Astrocyte (in vitro differentiated cells and primary cell): Measurements from ENCODE around the gene LYPD6. TPM values are rescaled to one million over a fixed set of nuclear protein-coding genes. Genes with fewer than 3 reads are reported as not detected.

Experiments
- DNase-seq: peaks from one replicate; pipeline ENCODE4 v3.0.0-alpha.2; 2010; ENCODE audit warnings: low read depth
- FAIRE-seq: peaks from 2 replicates; lab custom pipeline; 2011; peaks lifted over from hg19 to GRCh38; lab: Jason Lieb, UNC
- H2AFZ ChIP-seq: 2 replicates; pipeline ENCODE4 v1.6.0; 2012; ENCODE audit warnings: low read depth, low read length, inconsistent platforms
- H3K27ac ChIP-seq: 2 replicates; pipeline ENCODE4 v1.5.1; 2011; ENCODE audit warnings: low read depth, low read length, inconsistent platforms
- H3K27me3 ChIP-seq: 2 replicates; pipeline ENCODE4 v1.6.0; 2011; ENCODE audit warnings: low read length, inconsistent platforms; ENCODE audit not compliant: insufficient read depth
- H3K36me3 ChIP-seq: 2 replicates; pipeline ENCODE4 v1.5.1; 2011; ENCODE audit warnings: low read length, inconsistent platforms; ENCODE audit not compliant: insufficient read depth
- H3K4me1 ChIP-seq: 2 replicates; pipeline ENCODE4 v1.5.1; 2011; ENCODE audit warnings: low read length, inconsistent platforms; ENCODE audit not compliant: insufficient read depth
- H3K4me2 ChIP-seq: 2 replicates; pipeline ENCODE4 v1.6.0; 2012; ENCODE audit warnings: low read length, inconsistent platforms
- H3K4me3 ChIP-seq: 2 replicates; pipeline ENCODE4 v1.5.1; 2011; ENCODE audit warnings: low read depth, mild to moderate bottlenecking, low read length, inconsistent platforms; ENCODE audit not compliant: insufficient read depth
- H3K79me2 ChIP-seq: 2 replicates; pipeline ENCODE4 v1.6.0; 2012; ENCODE audit warnings: mild to moderate bottlenecking, low read length, inconsistent platforms; ENCODE audit not compliant: insufficient read depth
- H3K9ac ChIP-seq: 2 replicates; pipeline ENCODE4 v1.6.0; 2012; ENCODE audit warnings: mild to moderate bottlenecking, low read length, inconsistent platforms
- H3K9me3 ChIP-seq: 2 replicates; pipeline ENCODE4 v1.5.1; 2012; ENCODE audit warnings: low read depth, mild to moderate bottlenecking, low read length, inconsistent platforms; ENCODE audit not compliant: insufficient read depth
- H4K20me1 ChIP-seq: 2 replicates; pipeline ENCODE4 v1.6.0; 2012; ENCODE audit warnings: low read length, inconsistent platforms; ENCODE audit not compliant: insufficient read depth
- H3K27ac Mint-ChIP-seq: one replicate; pipeline ENCODE4 v1.8.0; 2021; ENCODE audit warnings: mild to moderate bottlenecking, mixed read lengths; ENCODE audit not compliant: unreplicated experiment
- H3K27me3 Mint-ChIP-seq: one replicate; pipeline ENCODE4 v1.8.0; 2021; ENCODE audit warnings: low read depth, mixed read lengths; ENCODE audit not compliant: unreplicated experiment
- H3K36me3 Mint-ChIP-seq: one replicate; pipeline ENCODE4 v1.8.0; 2021; ENCODE audit warnings: low read depth, mixed read lengths; ENCODE audit not compliant: unreplicated experiment
- H3K4me1 Mint-ChIP-seq: one replicate; pipeline ENCODE4 v1.8.0; 2021; ENCODE audit warnings: low read depth, mixed read lengths; ENCODE audit not compliant: unreplicated experiment
- H3K4me3 Mint-ChIP-seq: one replicate; pipeline ENCODE4 v1.8.0; 2021; ENCODE audit warnings: mild to moderate bottlenecking, moderate library complexity, mixed read lengths; ENCODE audit not compliant: unreplicated experiment
- H3K9me3 Mint-ChIP-seq: one replicate; pipeline ENCODE4 v1.8.0; 2021; ENCODE audit warnings: mild to moderate bottlenecking, mixed read lengths; ENCODE audit not compliant: unreplicated experiment
- EZH2 ChIP-seq: IDR thresholded peaks from 2 replicates; pipeline ENCODE4 v1.6.1; 2012; ENCODE audit warnings: mild to moderate bottlenecking, low read length, inconsistent platforms; ENCODE audit not compliant: insufficient read depth
- total RNA-seq: library from RNA; stranded (reverse); gene quantifications from 2 replicates; pipeline ENCODE4 v1.2.1, GENCODE V29; 2021
- TF ChIP-seq, protein P1 (sequence below): IDR thresholded peaks from 2 replicates; pipeline ENCODE4 v1.5.1; 2011; ENCODE audit warnings: low read depth, mild to moderate bottlenecking, inconsistent platforms, low read length, moderate library complexity; ENCODE audit not compliant: insufficient read depth

The LYPD6 gene
- total RNA-seq, 1 donor from 2014 or later, result 1.4 TPM

DNA sequence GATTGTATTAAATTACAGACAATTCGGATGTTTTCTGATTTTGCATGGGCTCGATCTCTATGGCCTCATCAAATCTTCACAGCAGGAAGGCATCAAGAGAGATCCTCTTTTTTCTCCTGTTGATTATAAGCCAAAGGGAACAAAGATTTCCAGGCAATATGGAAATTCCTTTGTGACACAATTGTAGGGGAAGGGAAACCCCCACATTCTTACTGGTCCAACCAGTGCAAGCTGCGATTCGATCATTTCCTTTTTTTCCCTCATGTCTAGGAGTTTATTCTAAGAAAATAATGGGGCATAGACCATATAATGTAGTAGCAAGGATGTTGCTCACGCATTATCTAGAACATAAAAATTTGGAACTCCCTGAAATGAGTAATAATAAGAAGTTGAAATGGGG lies 87.7 kb downstream of the LYPD6 start:
- Mint-ChIP-seq H3K9me3 (no peaks in the 10 kb centered on the region), H3K4me3 (no peak overlapping the region), H3K36me3 (no peaks in the 10 kb centered on the region), H3K4me1 (peaks cover 9% of the 10 kb centered on the region), H3K27me3 (no peaks in the 10 kb centered on the region), H3K27ac (no peak overlapping the region)
- no peak overlapping the region for H3K9ac ChIP-seq
- H3K4me2 ChIP-seq, result no peak overlapping the region
- no peaks in the 10 kb centered on the region for H3K36me3 ChIP-seq
- H3K4me1 ChIP-seq, result peaks cover 6% of the 10 kb centered on the region
- H3K9me3 ChIP-seq, result no peaks in the 10 kb centered on the region
- no peaks in the 10 kb centered on the region for H3K27me3 ChIP-seq
- H4K20me1 ChIP-seq, result no peaks in the 10 kb centered on the region
- DNase-seq (no peak), FAIRE-seq (no peak)
- H2AFZ ChIP-seq, result no peak overlapping the region
- no peak overlapping the region for H3K4me3 ChIP-seq
- no peaks in the 10 kb centered on the region for H3K79me2 ChIP-seq
- TF ChIP-seq, protein P1, sequence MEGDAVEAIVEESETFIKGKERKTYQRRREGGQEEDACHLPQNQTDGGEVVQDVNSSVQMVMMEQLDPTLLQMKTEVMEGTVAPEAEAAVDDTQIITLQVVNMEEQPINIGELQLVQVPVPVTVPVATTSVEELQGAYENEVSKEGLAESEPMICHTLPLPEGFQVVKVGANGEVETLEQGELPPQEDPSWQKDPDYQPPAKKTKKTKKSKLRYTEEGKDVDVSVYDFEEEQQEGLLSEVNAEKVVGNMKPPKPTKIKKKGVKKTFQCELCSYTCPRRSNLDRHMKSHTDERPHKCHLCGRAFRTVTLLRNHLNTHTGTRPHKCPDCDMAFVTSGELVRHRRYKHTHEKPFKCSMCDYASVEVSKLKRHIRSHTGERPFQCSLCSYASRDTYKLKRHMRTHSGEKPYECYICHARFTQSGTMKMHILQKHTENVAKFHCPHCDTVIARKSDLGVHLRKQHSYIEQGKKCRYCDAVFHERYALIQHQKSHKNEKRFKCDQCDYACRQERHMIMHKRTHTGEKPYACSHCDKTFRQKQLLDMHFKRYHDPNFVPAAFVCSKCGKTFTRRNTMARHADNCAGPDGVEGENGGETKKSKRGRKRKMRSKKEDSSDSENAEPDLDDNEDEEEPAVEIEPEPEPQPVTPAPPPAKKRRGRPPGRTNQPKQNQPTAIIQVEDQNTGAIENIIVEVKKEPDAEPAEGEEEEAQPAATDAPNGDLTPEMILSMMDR, result no peak
- no peak for TF ChIP-seq EZH2
- no peak overlapping the region for H3K27ac ChIP-seq

DNA sequence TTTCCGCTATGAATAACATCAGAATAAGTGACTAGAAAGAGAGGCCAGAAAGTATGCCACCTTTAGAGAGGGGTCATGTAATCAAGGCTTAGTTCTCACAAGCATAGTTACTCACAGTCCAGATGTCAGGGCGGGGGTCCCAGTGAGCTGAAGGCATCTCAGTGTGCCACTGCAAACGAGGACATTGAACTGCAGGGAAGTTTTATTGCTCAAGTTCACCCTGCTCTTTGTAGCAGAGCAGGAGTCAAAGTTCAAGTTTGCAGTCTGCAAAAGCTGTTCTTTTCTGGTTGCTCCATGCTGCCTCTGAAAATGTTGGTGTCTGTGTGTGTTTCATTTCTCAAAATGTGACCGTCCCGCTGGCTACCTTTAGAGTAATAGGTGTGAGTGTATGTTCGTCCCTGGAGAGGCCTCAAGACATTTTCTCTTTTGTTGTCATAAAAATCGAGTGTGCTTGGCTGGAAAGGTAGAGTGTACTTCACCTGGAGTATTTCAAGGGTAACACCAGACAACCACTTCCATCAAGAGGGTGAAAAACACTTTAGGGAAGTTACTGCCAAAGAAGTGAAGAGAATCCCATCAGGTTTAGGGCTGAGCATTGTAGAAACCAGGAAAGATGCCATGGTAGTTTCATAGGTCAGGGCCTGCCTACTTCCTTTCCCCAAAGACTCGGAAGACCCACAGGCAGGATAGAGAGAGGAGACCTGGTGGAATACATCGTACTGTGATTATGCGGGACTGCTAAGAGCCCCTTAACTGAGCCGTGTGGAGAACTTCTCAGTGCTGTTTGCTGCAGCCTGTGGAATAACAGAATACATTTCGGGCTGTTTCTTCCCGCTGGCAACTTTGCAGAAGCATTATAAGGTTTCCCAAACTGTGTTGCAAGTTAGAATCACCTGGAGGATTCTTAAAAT lies 89.9 kb downstream of the LYPD6 start:
- no peak overlapping the region for H2AFZ ChIP-seq
- no peak overlapping the region for H3K9ac ChIP-seq
- H3K27me3 ChIP-seq, result no peaks in the 10 kb centered on the region
- Mint-ChIP-seq H3K27me3 (no peaks in the 10 kb centered on the region), H3K4me3 (no peak overlapping the region), H3K9me3 (no peaks in the 10 kb centered on the region), H3K27ac (no peak overlapping the region), H3K36me3 (no peaks in the 10 kb centered on the region), H3K4me1 (peaks cover 9% of the 10 kb centered on the region)
- no peak overlapping the region for H3K4me3 ChIP-seq
- H3K9me3 ChIP-seq, result no peaks in the 10 kb centered on the region
- H3K79me2 ChIP-seq, result no peaks in the 10 kb centered on the region
- TF ChIP-seq, protein P1, result no peak
- no peak for TF ChIP-seq EZH2
- H4K20me1 ChIP-seq, result no peaks in the 10 kb centered on the region
- no peak for DNase-seq
- no peak overlapping the region for H3K27ac ChIP-seq
- no peak for FAIRE-seq
- peaks cover 6% of the 10 kb centered on the region for H3K4me1 ChIP-seq
- no peaks in the 10 kb centered on the region for H3K36me3 ChIP-seq
- no peak overlapping the region for H3K4me2 ChIP-seq

GRCh38 chr2:149421791-149422190 lies 91.4 kb downstream of the LYPD6 start:
- Histone ChIP-seq H3K79me2 (no peaks in the 10 kb centered on the region), H4K20me1 (no peaks in the 10 kb centered on the region), H3K4me3 (no peak overlapping the region), H2AFZ (no peak overlapping the region), H3K4me2 (peak overlapping the region; percentile 49), H3K9ac (no peak overlapping the region), H3K27me3 (no peaks in the 10 kb centered on the region), H3K27ac (no peak overlapping the region), H3K4me1 (peaks cover 6% of the 10 kb centered on the region), H3K36me3 (no peaks in the 10 kb centered on the region), H3K9me3 (no peaks in the 10 kb centered on the region)
- Mint-ChIP-seq H3K27me3 (no peaks in the 10 kb centered on the region), H3K4me1 (peaks cover 9% of the 10 kb centered on the region), H3K27ac (no peak overlapping the region), H3K4me3 (no peak overlapping the region), H3K9me3 (no peaks in the 10 kb centered on the region), H3K36me3 (no peaks in the 10 kb centered on the region)
- FAIRE-seq (no peak), DNase-seq (no peak)
- TF ChIP-seq EZH2, result no peak
- TF ChIP-seq, protein P1, result no peak
